Measurements from ENCODE around the gene POM121C.
"Not testable (repeated sequence)": the region's sequence is repeated elsewhere in the genome, so short reads cannot be mapped to it uniquely, and the experiment has no call there.

The POM121C gene

DNA sequence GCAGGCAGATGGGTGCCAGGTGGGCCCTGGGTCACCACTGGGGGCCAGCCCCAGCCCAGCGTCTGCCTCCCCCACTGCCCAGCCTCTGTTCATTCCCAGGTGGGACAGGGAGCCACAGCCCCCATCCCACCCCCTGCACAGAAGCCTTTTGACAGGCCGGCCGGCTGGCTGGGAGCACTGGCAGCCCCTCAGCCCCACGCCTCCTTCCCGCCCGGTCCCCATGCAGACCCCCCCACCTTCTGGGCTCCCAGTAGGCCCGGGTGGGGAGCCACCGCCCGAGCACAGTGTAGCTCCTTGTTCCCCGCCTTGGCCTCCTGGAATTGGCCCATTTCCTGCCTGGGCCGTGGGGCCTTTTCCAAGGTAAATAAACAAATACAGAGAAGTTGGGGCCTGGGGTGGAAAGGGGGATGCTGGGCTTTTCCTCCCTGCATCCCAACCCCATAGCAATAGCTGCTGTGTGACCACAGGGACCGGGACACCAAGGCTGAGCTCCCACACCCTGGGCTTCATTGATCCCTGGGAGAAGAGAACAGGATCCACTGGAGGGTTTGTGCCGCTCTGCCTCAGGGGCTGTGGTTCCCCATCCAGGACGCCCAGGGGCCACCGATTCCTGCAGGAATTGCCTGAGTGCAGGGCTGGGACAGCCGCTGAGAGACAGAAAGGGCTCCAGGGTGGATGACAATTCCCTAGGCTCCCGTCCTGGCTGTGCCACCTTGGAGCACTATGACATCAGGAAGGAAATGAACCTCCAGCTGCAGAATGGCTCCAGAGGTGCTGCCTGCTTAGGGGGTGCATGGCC is 111.4 kb downstream of the POM121C start:
- DNase-seq: not testable (repeated sequence)

DNA sequence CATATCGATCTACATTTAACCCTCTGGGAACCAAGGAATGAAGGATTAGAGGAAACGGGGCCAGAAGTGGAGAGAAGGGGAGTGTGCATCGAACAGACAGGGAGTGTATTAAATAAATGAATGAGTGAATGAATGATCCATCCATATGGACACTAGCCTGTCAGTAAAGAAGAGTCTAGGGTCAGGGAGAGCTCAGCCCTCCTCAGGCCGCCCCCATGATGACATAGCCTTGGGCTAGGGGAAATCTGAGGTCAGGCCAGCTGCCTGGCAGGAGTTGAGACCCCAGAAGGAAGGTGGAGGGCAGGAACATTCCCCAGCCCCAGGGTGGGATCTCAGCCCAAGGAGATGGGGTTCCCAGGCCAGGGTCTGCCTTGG is 112.0 kb downstream of the POM121C start:
- not testable (repeated sequence) for DNase-seq

DNA sequence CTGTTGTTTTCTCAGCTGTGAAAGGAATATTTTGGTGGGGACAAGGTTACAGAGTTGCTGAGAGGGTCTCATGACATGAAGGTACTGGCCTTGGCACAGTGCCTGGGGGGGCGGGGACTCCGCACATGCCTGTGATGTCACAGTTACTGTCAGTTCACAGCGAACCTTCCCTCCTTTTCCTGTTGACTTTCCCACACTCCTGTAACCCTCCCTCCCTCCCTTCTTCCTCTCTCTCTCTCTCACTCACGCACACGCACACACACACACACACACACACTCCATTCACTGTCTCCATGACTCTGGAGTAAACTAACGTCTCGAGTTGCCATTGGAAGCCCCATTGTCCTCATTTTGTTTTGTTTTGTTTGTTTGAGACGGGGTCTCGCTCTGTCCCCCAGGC is 118.8 kb downstream of the POM121C start:
- DNase-seq: not testable (repeated sequence)
